ENCODE data around the gene CEACAM6. TPM values are rescaled to one million over a fixed set of nuclear protein-coding genes. Genes with fewer than 3 reads are reported as not detected.

The CEACAM6 gene
- polyA plus RNA-seq, 1 experiment = not detected

- POLR2A ChIA-PET = no interaction called here
- H3K27me3 ChIP-seq (ENCODE audit: control insufficient read depth, insufficient read depth, low read length) = no peaks in the 10 kb centered on the region
- no peak for TF ChIP-seq CTCF (IDR thresholded peaks at IDR 0.05; ENCODE audit: insufficient read depth, low read depth, low read length)
- no peak for DNase-seq (ENCODE audit: low read depth)
- no peak overlapping the region for H3K4me3 ChIP-seq (ENCODE audit: low read depth, low read length)
- CTCF ChIA-PET = no interaction called here
- no peaks in the 10 kb centered on the region for H3K36me3 ChIP-seq (ENCODE audit: control insufficient read depth, insufficient read depth, low read length)
Observed at GRCh38 chr19:41709951-41710645, 45.2 kb upstream of the CEACAM6 start.

GRCh38 chr19:41711376-41712261 lies 43.7 kb upstream of the CEACAM6 start:
- POLR2A ChIA-PET = no interaction called here
- Histone ChIP-seq H3K4me3 (ENCODE audit: low read depth, low read length) (no peak overlapping the region), H3K27me3 (ENCODE audit: control insufficient read depth, insufficient read depth, low read length) (no peaks in the 10 kb centered on the region), H3K36me3 (ENCODE audit: control insufficient read depth, insufficient read depth, low read length) (no peaks in the 10 kb centered on the region)
- CTCF ChIA-PET = no interaction called here
- DNase-seq (ENCODE audit: low read depth) = no peak
- TF ChIP-seq CTCF (IDR thresholded peaks at IDR 0.05; ENCODE audit: insufficient read depth, low read depth, low read length) = no peak

- no peak for DNase-seq (ENCODE audit: low read depth)
- POLR2A ChIA-PET = no interaction called here
- TF ChIP-seq CTCF (IDR thresholded peaks at IDR 0.05; ENCODE audit: insufficient read depth, low read depth, low read length) = no peak
- no peaks in the 10 kb centered on the region for H3K36me3 ChIP-seq (ENCODE audit: control insufficient read depth, insufficient read depth, low read length)
- no peak overlapping the region for H3K4me3 ChIP-seq (ENCODE audit: low read depth, low read length)
- H3K27me3 ChIP-seq (ENCODE audit: control insufficient read depth, insufficient read depth, low read length) = no peaks in the 10 kb centered on the region
- CTCF ChIA-PET = no interaction called here
Observed at GRCh38 chr19:41714598-41714997, 40.7 kb upstream of the CEACAM6 start.

DNA sequence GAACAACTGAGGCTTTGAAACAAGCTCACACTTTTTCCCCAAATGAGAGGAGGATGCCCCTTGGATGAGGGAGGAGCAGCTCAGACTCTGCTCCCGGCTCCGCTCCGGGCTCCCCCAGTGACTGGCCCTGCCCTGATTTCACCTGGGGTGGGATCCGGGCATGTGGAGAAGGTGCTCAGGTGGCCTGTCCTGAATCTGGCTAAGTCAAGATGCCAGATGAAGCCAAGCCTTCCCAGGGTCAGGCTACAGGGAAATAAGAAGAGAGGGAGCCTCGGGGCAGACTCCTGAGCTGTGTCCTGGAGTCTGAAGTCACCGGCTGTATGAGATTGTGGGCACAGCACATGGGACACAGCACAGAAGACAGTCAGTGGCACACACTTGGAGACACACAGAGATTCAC lies 36.6 kb upstream of the CEACAM6 start:
- DNase-seq (ENCODE audit: low read depth) = no peak
- no peak for TF ChIP-seq CTCF (IDR thresholded peaks at IDR 0.05; ENCODE audit: insufficient read depth, low read depth, low read length)
- Histone ChIP-seq H3K36me3 (ENCODE audit: control insufficient read depth, insufficient read depth, low read length) (no peaks in the 10 kb centered on the region), H3K4me3 (ENCODE audit: low read depth, low read length) (no peak overlapping the region), H3K27me3 (ENCODE audit: control insufficient read depth, insufficient read depth, low read length) (no peaks in the 10 kb centered on the region)
- POLR2A ChIA-PET = no interaction called here
- CTCF ChIA-PET = no interaction called here

GRCh38 chr19:41720103-41720502 lies 35.2 kb upstream of the CEACAM6 start:
- POLR2A ChIA-PET = no interaction called here
- no peak for DNase-seq (ENCODE audit: low read depth)
- no peak for TF ChIP-seq CTCF (IDR thresholded peaks at IDR 0.05; ENCODE audit: insufficient read depth, low read depth, low read length)
- Histone ChIP-seq H3K4me3 (ENCODE audit: low read depth, low read length) (no peak overlapping the region), H3K27me3 (ENCODE audit: control insufficient read depth, insufficient read depth, low read length) (no peaks in the 10 kb centered on the region), H3K36me3 (ENCODE audit: control insufficient read depth, insufficient read depth, low read length) (no peaks in the 10 kb centered on the region)
- CTCF ChIA-PET = no interaction called here
